Glutamatergic neuron (in vitro differentiated cells): ENCODE measurements around the gene THSD7A. TPM values are rescaled to one million over a fixed set of nuclear protein-coding genes. Genes with fewer than 3 reads are reported as not detected.

Experiments
- DNase-seq: peaks from one replicate; pipeline ENCODE4 v3.0.0; 2022
- H3K27ac Mint-ChIP-seq: one replicate; pipeline ENCODE4 v1.8.0; 2020; ENCODE audit warnings: mild to moderate bottlenecking, mixed read lengths, inconsistent platforms; ENCODE audit not compliant: unreplicated experiment
- H3K27me3 Mint-ChIP-seq: one replicate; pipeline ENCODE4 v1.8.0; 2020; ENCODE audit warnings: mild to moderate bottlenecking, moderate library complexity, mixed read lengths, inconsistent platforms; ENCODE audit not compliant: unreplicated experiment
- H3K36me3 Mint-ChIP-seq: one replicate; pipeline ENCODE4 v1.8.0; 2020; ENCODE audit warnings: mild to moderate bottlenecking, mixed read lengths, inconsistent platforms; ENCODE audit not compliant: unreplicated experiment
- H3K4me1 Mint-ChIP-seq: one replicate; pipeline ENCODE4 v1.8.0; 2020; ENCODE audit warnings: mild to moderate bottlenecking, low read depth, mixed read lengths, inconsistent platforms; ENCODE audit not compliant: unreplicated experiment
- H3K4me3 Mint-ChIP-seq: one replicate; pipeline ENCODE4 v1.8.0; 2020; ENCODE audit warnings: mild to moderate bottlenecking, mixed read lengths, inconsistent platforms; ENCODE audit not compliant: unreplicated experiment
- H3K9me3 Mint-ChIP-seq: one replicate; pipeline ENCODE4 v1.8.0; 2020; ENCODE audit warnings: mild to moderate bottlenecking, moderate library complexity, mixed read lengths, inconsistent platforms; ENCODE audit not compliant: unreplicated experiment
- total RNA-seq: library from RNA; stranded (reverse); fragmentation: NEBNext Ultra II Directional; extraction: Animal tissue kit (Norgen Biotek cat#: 25700); gene quantifications from one replicate; pipeline ENCODE4 v1.2.1, GENCODE V29; 2021; ENCODE audit not compliant: unreplicated experiment
- TF ChIP-seq, protein P1 (sequence below): fragments of 200-600 bp; sonication (generic); IDR thresholded peaks from one replicate; pipeline ENCODE4 v1.5.0; 2021; ENCODE audit not compliant: partially characterized antibody, unreplicated experiment

The THSD7A gene
- total RNA-seq, 1 donor from 2014 or later, result 211 TPM

- H3K27me3 Mint-ChIP-seq, result peaks cover 2% of the 10 kb centered on the region
- H3K36me3 Mint-ChIP-seq, result no peaks in the 10 kb centered on the region
- H3K9me3 Mint-ChIP-seq, result peaks cover 7% of the 10 kb centered on the region
- TF ChIP-seq, protein P1, sequence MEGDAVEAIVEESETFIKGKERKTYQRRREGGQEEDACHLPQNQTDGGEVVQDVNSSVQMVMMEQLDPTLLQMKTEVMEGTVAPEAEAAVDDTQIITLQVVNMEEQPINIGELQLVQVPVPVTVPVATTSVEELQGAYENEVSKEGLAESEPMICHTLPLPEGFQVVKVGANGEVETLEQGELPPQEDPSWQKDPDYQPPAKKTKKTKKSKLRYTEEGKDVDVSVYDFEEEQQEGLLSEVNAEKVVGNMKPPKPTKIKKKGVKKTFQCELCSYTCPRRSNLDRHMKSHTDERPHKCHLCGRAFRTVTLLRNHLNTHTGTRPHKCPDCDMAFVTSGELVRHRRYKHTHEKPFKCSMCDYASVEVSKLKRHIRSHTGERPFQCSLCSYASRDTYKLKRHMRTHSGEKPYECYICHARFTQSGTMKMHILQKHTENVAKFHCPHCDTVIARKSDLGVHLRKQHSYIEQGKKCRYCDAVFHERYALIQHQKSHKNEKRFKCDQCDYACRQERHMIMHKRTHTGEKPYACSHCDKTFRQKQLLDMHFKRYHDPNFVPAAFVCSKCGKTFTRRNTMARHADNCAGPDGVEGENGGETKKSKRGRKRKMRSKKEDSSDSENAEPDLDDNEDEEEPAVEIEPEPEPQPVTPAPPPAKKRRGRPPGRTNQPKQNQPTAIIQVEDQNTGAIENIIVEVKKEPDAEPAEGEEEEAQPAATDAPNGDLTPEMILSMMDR, result no peak
- H3K27ac Mint-ChIP-seq, result no peak overlapping the region
- no peak for DNase-seq
- H3K4me3 Mint-ChIP-seq, result no peak overlapping the region
- peaks cover 6% of the 10 kb centered on the region for H3K4me1 Mint-ChIP-seq
These were observed 315.7 kb downstream of the THSD7A start for GRCh38 chr7:11516328-11516727.

DNA sequence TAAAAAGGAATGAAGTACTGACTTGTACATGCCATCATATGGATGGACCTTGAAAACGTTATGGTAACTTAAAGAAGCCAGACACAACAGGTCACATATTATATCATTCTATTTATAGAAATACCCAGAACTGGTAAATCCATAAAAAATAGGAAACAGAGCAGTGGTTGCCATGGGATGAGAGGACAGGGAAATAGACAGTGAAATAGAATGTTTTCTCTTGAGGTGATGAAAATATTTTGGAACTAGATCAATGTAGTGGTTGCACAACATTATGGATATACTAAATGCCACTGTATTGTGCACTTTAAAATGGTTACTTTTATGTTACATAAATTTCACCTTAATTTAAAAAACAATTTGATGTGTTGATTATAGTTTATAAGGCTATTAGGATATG, 318.5 kb downstream of the THSD7A start:
- Mint-ChIP-seq H3K36me3 (no peaks in the 10 kb centered on the region), H3K4me3 (no peak overlapping the region), H3K27me3 (peaks cover 2% of the 10 kb centered on the region), H3K4me1 (no peaks in the 10 kb centered on the region), H3K27ac (no peak overlapping the region), H3K9me3 (peaks cover 7% of the 10 kb centered on the region)
- no peak for DNase-seq
- TF ChIP-seq, protein P1, result no peak

DNA sequence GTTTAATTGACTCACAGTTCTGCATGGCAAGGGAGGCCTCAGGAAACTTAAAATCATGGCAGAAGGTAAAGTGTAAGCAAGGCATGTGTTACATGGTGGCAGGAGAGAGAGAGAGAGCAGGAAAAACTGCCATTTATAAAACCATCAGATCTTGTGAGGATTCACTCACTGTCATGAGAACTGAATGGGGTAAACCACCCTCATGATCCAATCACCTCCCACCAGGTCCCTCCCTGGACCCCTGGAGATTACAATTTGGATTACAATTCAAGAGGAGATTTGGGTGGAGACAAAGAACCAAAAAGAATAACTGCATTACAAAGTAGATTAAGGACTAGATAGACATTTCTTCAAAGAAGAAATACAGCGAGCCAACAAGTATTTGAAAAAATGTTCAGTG, 324.1 kb downstream of the THSD7A start:
- Mint-ChIP-seq H3K27me3 (peaks cover 5% of the 10 kb centered on the region), H3K9me3 (peaks cover 10% of the 10 kb centered on the region), H3K4me1 (peaks cover 6% of the 10 kb centered on the region), H3K4me3 (no peak overlapping the region), H3K27ac (no peak overlapping the region), H3K36me3 (peaks cover 13% of the 10 kb centered on the region)
- no peak for DNase-seq
- TF ChIP-seq, protein P1, result no peak

DNA sequence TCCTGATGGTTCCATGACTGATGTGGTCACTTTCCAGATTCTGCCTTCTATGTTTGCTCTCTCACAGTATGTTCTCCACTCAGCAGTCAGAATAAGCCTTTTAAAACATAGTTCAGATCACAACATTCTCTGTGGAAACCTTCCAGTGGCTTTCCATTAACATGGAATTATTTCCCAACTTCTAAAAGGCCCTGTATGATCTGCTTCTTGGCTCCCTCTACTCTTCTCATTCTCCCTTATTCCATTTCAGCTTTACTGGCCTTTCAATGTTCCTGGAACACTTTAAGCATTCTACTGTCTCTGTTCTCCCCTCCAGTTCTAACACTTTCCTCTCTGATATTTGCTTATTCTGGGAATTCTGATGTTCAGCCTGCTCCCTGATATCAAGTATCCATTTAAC, 325.6 kb downstream of the THSD7A start:
- TF ChIP-seq, protein P1, result peak; percentile 1
- no peak overlapping the region for H3K27ac Mint-ChIP-seq
- peaks cover 3% of the 10 kb centered on the region for H3K27me3 Mint-ChIP-seq
- H3K36me3 Mint-ChIP-seq, result peaks cover 25% of the 10 kb centered on the region
- H3K4me3 Mint-ChIP-seq, result no peak overlapping the region
- no peak for DNase-seq
- peaks cover 6% of the 10 kb centered on the region for H3K4me1 Mint-ChIP-seq
- H3K9me3 Mint-ChIP-seq, result peaks cover 16% of the 10 kb centered on the region

DNA sequence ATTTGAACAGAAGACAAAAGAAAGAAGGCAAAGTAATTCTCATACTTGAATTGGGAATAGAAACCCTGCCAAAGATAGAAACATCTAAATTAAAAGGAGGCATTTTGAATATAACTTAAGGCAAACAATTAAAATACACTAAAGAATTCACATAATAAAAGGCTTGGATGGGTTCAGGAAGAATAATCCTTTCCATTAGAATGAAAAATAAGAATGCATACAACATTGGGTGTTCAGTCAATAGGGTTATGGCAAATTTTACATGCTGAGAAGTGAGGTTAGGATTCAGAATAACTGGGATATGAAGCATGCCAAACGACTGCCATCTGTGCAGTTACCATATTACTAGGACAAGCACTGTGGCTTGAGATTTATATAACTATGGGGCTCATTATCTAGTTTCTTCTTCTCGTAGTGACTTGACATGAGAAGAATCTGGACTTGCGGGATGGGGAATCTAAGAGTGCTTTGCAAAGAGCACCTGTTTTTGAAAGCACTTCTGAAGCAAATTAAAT, 326.5 kb downstream of the THSD7A start:
- Mint-ChIP-seq H3K4me3 (no peak overlapping the region), H3K27me3 (peaks cover 8% of the 10 kb centered on the region), H3K9me3 (peaks cover 22% of the 10 kb centered on the region), H3K27ac (no peak overlapping the region), H3K4me1 (peaks cover 6% of the 10 kb centered on the region), H3K36me3 (peaks cover 31% of the 10 kb centered on the region)
- no peak for DNase-seq
- TF ChIP-seq, protein P1, result no peak
